ENCODE data around the gene SVIL.
"Not testable (repeated sequence)": the region's sequence is repeated elsewhere in the genome, so short reads cannot be mapped to it uniquely, and the experiment has no call there.

SVIL gene

DNA sequence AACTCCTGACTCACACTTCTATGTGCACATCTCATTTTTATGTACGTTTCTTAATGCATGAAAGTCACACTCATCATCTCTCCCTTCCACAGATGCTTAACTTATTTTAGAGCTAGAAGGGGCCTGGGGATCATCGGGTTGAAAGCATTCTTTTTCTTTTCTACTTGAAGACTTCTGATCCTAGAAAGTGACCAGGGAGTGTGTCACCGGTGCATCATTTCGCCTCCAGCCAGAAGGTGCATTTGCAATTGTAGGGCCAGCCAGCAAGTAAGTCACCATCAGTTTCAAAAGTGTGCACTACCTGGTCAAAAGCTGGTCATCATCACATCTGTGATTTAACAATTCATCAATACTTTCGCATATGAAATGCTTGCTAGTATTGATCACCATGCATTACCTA is 123.0 kb downstream of the SVIL start:
- not testable (repeated sequence) for DNase-seq

- not testable (repeated sequence) for DNase-seq
Measured at GRCh38 chr10:29510483-29511157, 124.2 kb downstream of the SVIL start.

DNA sequence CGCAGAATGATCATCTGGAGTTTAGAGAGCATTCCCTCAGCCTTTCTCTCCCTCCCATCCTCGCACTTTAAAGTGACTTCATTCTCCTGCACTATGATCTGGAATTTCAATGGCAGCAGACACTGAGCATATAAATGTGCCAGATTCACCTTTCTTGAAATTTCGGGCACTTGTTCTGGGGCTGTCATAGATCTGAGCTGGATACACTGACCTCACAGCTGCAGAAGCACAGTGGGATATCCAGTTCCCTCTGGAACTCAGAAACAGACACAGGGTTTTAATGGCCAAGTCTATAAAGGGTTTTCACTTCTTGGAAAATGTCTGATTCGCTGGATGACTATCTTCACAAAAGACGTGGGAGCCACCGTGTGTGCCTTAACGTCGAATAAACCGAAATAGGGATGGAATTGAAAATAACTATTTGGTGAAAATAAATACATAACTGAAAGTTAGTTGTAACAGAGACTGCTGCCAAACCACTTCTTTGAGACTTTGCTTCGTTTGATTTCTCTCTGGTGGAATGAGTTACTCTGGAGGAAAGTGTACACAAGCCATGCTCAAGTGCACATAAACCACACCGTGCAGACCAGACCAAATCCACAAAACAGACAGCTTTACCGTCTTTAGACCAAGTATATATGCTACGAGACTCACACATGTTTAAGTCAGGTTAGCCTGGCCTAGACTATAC is 126.1 kb downstream of the SVIL start:
- no peak for DNase-seq

DNA sequence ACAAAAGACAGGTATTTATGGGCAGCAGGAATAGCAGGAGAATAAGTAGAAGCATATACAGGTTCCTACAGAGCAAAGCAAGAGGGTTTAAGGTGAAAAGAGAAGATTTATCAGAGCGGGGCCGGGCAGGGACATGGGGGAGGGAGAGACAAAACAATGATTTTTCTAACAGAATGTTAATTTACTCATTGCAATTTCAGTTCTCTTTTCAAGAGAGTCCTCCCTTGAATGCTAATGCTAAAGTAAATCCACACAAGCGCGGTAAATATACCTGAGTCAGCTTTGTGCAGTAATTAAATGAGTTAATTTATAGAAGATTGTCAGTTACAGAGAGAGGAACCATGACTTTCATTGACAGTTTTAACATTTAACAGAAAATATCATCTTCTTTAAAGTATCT is 127.0 kb downstream of the SVIL start:
- not testable (repeated sequence) for DNase-seq

GRCh38 chr10:29506324-29506921 is 128.3 kb downstream of the SVIL start:
- DNase-seq: not testable (repeated sequence)

DNA sequence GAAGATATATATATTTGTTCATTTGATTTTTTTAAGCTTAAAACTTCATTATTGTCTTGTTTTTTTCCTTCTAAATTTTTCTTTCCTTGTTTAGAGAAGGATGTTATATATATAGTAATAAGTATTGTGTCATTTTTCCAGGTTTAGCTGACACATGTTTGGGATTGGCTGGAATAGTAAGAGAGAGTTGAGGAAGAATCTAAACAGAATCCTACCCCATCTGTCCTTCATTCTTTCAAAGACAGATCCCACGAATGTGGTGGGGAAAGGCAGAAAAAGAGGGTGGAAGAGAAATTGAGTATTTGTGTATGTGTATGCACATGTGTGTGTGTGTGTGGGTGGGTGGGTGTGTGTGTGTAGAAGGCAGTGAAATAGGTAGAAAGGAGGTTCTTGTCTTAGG is 132.4 kb downstream of the SVIL start:
- DNase-seq: no peak

- no peak for DNase-seq
Measured at GRCh38 chr10:29501692-29502091, 133.1 kb downstream of the SVIL start.

DNA sequence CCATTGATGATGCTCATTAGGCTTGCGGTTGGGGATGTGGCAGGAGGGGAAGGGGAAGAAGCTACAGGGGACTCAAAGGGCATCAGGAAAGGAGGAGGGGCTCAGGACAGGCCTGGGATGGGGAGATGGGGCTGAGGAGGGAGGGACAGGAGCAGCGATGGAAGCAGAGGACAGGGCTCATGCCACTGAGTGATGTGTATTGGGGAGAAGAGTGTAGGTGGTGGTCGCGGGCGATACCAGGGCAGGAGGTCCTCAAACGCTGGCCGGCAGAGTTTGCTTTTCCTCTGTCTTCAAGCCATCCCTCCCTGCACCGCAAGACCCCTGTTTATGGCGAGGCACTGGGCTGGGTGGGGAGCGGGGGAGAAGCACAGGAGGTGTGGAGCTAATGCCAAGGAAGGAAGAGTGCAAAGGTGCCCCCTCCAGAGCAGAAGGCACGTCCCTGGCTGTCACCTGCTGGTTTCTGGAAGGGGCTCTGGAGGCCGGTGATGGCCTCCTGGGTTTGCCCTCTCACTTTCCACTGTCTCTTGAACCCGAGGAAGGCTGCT is 134.7 kb downstream of the SVIL start:
- DNase-seq: no peak

DNA sequence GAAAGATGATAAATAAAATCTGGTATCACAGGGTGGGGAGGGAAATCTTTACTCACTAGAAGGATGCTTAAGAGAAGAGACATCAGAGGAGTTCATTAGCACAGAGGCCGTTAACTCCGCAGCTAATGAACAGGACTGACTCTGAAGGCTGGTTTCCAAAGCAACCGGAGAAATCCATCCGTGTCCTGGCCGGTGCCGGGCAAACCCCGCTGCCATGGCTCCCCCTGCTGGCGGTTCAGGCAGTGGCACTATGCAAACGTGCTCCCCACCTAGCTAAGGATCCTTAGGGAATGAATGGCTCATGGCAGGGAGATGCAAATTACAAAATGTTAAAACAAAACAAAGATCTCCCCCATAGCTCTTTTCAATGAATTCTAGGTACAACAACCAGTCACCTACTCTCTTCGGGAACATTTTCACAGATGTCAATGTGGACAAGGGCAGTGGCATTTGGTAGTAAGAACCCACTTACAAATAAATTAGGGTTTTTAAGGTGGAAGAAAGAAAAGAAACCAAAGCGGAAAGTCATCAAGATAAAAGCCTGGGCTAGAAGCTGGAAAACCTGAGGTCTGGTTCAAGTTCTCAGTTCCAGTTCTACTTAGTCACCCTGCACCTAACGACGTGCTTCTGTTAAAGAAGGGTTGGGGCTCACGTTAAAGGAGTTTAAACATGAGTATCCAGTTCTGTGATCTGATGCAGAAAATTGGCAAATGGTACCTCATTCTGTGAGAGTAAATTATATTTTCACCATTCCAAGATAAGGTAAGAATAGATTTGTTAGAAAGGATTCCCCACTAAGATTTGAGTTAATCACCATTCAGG is 138.2 kb downstream of the SVIL start:
- peak; percentile 72 for DNase-seq

- DNase-seq: no peak
Measured at GRCh38 chr10:29495366-29495765, 139.4 kb downstream of the SVIL start.

GRCh38 chr10:29493697-29494096 is 141.1 kb downstream of the SVIL start:
- DNase-seq: no peak

DNA sequence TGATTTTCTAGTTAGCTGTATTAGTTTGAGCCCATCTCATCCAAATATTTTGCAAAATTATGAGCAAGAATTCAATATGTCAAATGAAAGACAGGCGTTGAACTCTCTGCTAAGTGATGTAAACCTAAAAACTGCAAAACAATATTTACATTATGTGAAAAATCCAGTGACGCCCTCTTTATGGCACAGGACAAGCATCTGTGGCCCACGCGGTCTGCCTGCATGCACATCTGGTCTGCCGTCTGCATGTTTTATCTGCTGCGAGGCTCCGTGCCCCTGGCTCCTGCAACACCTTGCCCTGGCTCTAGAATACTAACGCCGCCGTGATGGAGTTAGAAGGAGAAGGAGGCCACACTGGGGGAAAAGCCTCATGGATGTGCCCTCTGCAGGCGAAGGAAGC is 142.0 kb downstream of the SVIL start:
- DNase-seq: no peak

DNA sequence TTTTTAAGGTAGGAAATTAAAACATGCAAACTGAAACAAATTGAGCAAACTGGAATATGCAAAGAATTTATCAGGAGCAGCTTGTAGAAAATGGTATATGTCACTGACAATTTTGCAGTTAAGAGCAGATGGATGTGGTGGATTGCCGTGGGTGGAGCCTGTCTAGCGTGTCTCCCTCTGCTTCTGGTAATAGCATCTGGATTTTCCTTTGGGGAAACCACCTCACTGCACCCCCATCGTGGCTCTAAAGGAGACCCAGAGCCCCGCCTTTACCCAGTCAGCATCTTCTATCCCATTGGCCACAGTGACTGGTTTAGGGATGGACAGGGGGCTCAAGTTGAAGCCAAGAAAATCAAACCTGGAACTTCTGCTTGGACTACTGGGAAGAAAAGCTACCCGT is 142.9 kb downstream of the SVIL start:
- no peak for DNase-seq

DNA sequence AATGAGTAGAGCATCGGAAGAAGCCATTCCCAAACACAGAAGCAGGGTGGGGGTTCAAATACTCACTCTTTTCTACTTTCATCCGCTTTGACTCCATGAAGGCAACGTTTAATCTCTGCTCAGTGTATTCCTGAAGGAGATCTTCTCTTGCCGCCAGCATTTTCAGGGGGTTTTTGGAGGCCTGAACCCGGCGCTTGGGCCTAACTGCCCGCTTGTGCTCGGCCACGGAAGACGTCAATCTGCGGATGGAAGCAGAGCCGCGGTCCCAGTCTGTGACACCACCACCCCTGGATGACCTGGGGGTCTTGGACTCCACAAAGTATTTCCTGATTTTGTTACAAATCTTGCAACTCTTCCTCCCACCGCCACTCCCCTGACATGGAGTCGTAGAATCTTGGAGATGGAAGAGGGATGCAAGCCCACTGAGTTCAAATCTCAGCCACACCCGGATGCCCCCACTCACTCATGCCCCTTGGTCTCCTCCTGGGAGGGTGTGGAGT is 143.9 kb downstream of the SVIL start:
- not testable (repeated sequence) for DNase-seq

DNA sequence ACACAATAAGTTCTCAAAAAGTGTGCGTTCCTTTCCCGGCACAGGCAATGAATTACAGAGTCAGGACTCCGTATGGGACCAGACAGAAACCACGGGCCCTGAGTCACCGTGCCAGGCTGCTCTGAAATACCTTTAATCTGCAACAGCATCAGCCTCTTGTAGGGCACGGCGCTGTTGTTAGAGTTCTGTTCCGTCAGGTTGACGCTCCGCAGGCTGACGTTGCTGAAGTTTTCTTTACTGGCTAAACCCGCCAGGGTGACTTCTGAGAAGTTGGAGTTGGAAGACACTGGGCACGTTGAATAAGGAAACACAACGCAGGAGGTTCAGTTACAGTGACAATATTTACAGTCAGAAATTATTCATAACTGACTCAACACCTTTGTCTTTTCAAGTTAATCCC is 146.3 kb downstream of the SVIL start:
- DNase-seq: not testable (repeated sequence)

DNA sequence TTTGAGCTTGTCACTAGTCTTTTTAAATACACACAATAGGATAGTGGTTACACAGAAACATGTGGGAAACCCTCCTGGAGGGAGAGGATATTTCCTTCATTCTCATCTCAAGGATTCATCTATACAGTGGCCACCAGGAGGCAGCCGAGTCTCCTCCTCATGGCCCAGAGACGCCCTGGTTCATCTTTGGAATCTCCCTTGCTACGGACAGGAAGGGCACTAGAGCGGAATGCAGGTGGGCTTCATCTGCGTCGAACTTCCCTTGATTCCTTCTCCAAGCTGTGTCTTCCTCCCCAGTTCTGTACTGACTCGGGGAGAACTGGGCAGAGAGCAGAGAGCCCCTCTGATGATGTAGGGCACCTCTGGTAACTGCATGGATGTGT is 146.9 kb downstream of the SVIL start:
- DNase-seq: not testable (repeated sequence)

- DNase-seq: not testable (repeated sequence)
Measured at GRCh38 chr10:29487032-29487883, 147.5 kb downstream of the SVIL start.

- no peak for DNase-seq
Measured at GRCh38 chr10:29486433-29486832, 148.3 kb downstream of the SVIL start.

DNA sequence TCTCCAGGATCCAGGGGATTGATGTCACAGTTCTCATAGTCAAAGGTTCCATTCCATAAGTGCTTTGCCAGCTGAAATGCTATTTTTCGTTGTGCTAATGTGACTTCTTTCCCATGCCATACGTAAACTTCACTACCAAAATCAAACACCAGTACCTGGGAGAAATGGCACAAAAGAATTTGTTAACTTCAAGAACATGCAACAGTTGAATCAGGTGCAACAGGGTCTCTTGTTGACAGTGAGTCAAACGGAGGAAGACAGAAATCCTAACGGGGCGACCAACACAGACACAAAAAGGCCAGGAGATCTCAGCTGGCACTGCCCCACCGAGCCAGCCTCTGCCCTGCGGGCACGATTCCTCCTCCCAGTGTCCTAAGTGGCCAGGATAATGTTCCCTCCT is 150.1 kb downstream of the SVIL start:
- not testable (repeated sequence) for DNase-seq

DNA sequence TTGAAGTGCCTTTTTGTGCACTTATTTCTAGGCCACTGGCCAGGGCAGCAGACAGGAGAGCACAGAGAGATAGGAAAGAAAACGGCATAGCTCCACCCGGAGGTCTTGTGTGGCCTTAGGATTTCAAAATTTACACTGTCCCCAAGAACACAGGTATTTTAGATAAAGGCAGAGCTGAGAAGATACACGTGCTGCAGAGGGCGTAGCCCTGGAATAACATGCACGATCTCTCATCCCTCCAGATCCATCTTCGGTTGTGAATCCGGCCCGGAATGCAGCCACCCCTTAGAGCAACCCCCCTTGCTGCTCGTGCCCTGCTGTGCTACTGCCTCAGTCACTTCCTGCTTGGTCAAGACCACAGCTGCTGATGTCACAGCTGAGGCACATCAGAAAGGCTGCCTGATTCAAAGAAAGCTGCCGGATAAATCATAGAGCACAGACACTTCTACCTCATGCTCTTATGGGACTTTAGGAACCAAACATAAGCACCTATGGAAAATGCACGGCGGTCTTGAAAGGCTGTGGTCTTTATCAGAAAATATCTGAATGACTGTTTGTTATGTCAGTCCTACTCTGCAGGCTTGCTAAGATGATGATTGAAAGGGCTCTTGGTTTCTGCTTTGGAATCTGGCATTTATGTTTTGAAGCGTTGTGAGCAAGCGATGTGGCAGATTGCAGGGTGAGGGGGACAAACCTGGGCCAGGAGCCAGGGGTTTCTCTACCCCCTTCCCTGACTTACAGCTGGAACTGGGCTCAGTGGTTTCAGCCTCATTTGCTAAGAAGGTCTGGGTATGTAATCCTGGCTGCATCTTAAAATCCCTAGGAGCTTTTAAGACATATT is 152.0 kb downstream of the SVIL start:
- DNase-seq: no peak

DNA sequence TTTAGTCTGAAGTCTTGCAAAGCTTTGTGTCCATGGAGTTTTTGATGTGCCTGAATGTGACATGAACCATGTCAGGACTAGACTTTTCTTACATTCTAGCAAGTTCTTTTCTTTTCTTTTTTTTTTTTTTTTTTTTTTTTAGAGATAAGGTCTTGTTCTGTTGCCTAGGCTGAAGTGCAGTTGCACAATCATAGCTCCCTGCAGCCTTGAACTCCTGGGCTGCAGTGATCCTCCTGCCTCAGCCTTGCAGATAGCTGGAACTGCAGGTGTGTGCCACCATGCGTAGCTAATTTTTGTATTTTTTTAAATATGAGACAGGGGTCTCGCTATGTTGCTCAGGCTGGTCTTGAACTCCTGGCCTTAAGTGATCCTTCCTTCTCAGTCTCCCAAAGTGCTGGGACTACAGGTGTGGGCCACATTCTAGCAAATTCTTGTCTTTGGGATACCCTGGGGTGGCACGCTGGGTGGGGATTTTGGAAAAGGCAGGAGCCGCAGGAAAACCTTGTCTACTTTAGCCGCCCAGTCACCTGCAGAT is 152.8 kb downstream of the SVIL start:
- DNase-seq: no peak
